ENCODE measurements around the gene SLC16A4. TPM values are rescaled to one million over a fixed set of nuclear protein-coding genes. Genes with fewer than 3 reads are reported as not detected.

SLC16A4 gene
- total RNA-seq, 1 experiment from 2014 or later = 0.46 TPM

GRCh38 chr1:110361856-110362255, 29.0 kb downstream of the SLC16A4 start:
- BruUV-seq (replicated peaks) = no TSS peak
- H3K4me1 ChIP-seq (ENCODE audit: control insufficient read depth, insufficient read depth, low read length) = no peaks in the 10 kb centered on the region
- H3K36me3 ChIP-seq (ENCODE audit: control insufficient read depth, insufficient read depth, low read length) = peaks cover 10% of the 10 kb centered on the region; the same call in 1 of the 2 replicates
- DNase-seq (ENCODE audit: low read depth, low spot score) (no peak), ATAC-seq (no peak)
- in situ Hi-C loops (cut with HindIII; ENCODE audit: low pct_unique_long_range_greater_than_20kb, low sequenced_read_pairs) = no loop called here
- no peaks in the 10 kb centered on the region for H3K27me3 ChIP-seq (ENCODE audit: control insufficient read depth, insufficient read depth, low read length)
- H3K9me3 ChIP-seq (ENCODE audit: control insufficient read depth, insufficient read depth, low read depth, low read length) = no peaks in the 10 kb centered on the region
- TF ChIP-seq SIN3A (IDR thresholded peaks at IDR 0.05; ENCODE audit: borderline replicate concordance, insufficient read depth, low read depth, low read length) (no peak), TCF7L2 (IDR thresholded peaks at IDR 0.05; ENCODE audit: low read depth, low read length) (no peak), POLR2AphosphoS5 (IDR thresholded peaks at IDR 0.05; ENCODE audit: low read depth, low read length) (no peak)
- TF ChIP-seq, protein P1, sequence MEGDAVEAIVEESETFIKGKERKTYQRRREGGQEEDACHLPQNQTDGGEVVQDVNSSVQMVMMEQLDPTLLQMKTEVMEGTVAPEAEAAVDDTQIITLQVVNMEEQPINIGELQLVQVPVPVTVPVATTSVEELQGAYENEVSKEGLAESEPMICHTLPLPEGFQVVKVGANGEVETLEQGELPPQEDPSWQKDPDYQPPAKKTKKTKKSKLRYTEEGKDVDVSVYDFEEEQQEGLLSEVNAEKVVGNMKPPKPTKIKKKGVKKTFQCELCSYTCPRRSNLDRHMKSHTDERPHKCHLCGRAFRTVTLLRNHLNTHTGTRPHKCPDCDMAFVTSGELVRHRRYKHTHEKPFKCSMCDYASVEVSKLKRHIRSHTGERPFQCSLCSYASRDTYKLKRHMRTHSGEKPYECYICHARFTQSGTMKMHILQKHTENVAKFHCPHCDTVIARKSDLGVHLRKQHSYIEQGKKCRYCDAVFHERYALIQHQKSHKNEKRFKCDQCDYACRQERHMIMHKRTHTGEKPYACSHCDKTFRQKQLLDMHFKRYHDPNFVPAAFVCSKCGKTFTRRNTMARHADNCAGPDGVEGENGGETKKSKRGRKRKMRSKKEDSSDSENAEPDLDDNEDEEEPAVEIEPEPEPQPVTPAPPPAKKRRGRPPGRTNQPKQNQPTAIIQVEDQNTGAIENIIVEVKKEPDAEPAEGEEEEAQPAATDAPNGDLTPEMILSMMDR (IDR thresholded peaks at IDR 0.05) = no peak
- TF ChIP-seq, protein P2, sequence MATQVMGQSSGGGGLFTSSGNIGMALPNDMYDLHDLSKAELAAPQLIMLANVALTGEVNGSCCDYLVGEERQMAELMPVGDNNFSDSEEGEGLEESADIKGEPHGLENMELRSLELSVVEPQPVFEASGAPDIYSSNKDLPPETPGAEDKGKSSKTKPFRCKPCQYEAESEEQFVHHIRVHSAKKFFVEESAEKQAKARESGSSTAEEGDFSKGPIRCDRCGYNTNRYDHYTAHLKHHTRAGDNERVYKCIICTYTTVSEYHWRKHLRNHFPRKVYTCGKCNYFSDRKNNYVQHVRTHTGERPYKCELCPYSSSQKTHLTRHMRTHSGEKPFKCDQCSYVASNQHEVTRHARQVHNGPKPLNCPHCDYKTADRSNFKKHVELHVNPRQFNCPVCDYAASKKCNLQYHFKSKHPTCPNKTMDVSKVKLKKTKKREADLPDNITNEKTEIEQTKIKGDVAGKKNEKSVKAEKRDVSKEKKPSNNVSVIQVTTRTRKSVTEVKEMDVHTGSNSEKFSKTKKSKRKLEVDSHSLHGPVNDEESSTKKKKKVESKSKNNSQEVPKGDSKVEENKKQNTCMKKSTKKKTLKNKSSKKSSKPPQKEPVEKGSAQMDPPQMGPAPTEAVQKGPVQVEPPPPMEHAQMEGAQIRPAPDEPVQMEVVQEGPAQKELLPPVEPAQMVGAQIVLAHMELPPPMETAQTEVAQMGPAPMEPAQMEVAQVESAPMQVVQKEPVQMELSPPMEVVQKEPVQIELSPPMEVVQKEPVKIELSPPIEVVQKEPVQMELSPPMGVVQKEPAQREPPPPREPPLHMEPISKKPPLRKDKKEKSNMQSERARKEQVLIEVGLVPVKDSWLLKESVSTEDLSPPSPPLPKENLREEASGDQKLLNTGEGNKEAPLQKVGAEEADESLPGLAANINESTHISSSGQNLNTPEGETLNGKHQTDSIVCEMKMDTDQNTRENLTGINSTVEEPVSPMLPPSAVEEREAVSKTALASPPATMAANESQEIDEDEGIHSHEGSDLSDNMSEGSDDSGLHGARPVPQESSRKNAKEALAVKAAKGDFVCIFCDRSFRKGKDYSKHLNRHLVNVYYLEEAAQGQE (IDR thresholded peaks at IDR 0.05; ENCODE audit: insufficient read depth in 1 of 2, low read depth in 2 of 2, low read length in 1 of 2) = no peak
- intact Hi-C loops (cut with micrococcal nuclease; ENCODE audit: unreplicated experiment) = no loop called here
- ChIA-PET CTCF (no interaction called here), POLR2A (no interaction called here)
- H3K4me3 ChIP-seq (ENCODE audit: low read depth in 2 of 2, low read length in 2 of 2) = no peak overlapping the region
- no peak overlapping the region for H3K27ac ChIP-seq (ENCODE audit: low read length)

- BruUV-seq (replicated peaks) = no TSS peak
- no peak for ATAC-seq
- no peaks in the 10 kb centered on the region for H3K9me3 ChIP-seq (ENCODE audit: control insufficient read depth, insufficient read depth, low read depth, low read length)
- POLR2A ChIA-PET = no interaction called here
- in situ Hi-C loops (cut with HindIII; ENCODE audit: low pct_unique_long_range_greater_than_20kb, low sequenced_read_pairs) = no loop called here
- H3K27me3 ChIP-seq (ENCODE audit: control insufficient read depth, insufficient read depth, low read length) = no peaks in the 10 kb centered on the region
- no peak overlapping the region for H3K4me3 ChIP-seq (ENCODE audit: low read depth in 2 of 2, low read length in 2 of 2)
- CTCF ChIA-PET = no interaction called here
- H3K27ac ChIP-seq (ENCODE audit: low read length) = no peak overlapping the region
- H3K36me3 ChIP-seq (ENCODE audit: control insufficient read depth, insufficient read depth, low read length) = peaks cover 7% of the 10 kb centered on the region; the same call in 1 of the 2 replicates
- intact Hi-C loops (cut with micrococcal nuclease; ENCODE audit: unreplicated experiment) = no loop called here
- peaks cover 8% of the 10 kb centered on the region for H3K4me1 ChIP-seq (ENCODE audit: control insufficient read depth, insufficient read depth, low read length)
- TF ChIP-seq TCF7L2 (IDR thresholded peaks at IDR 0.05; ENCODE audit: low read depth, low read length) = no peak
- TF ChIP-seq POLR2AphosphoS5 (IDR thresholded peaks at IDR 0.05; ENCODE audit: low read depth, low read length) = no peak
- TF ChIP-seq, protein P1 (IDR thresholded peaks at IDR 0.05) = no peak
- no peak for TF ChIP-seq SIN3A (IDR thresholded peaks at IDR 0.05; ENCODE audit: borderline replicate concordance, insufficient read depth, low read depth, low read length)
- TF ChIP-seq, protein P2 (IDR thresholded peaks at IDR 0.05; ENCODE audit: insufficient read depth in 1 of 2, low read depth in 2 of 2, low read length in 1 of 2) = no peak
- no peak for DNase-seq (ENCODE audit: low read depth, low spot score)
These were observed 30.4 kb downstream of the SLC16A4 start for GRCh38 chr1:110360431-110360830.
